CD4-positive, alpha-beta T cell treated with Interleukin-4 for 1 hour (primary cell): ENCODE results near the gene AK5.

Source experiments
- DNase-seq, 2 donors: peaks; one replicate each; pipeline ENCODE4 v3.0.0-alpha.2; 2020 to 2022

Gene AK5

DNA sequence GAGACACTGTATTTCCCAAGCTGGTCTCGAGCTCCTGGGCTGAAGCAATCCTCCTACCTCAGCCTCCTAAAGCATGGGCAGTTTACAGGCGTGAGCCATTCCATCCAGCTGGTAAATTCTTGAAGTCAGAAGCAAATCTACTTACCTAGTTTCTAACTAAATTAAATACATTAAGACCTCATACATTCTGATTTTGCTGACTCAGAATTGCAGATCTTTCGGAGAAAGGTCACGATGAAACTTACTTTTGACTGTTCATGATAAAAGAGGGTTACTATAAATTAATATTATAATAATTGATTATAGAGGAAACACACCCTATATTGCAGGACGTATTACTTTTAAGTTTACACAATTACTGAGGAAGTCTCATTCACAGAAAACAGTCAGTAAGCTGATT is 268.3 kb downstream of the AK5 start:
- no peak for DNase-seq

GRCh38 chr1:77552626-77553025 is 270.8 kb downstream of the AK5 start:
- DNase-seq = no peak

DNA sequence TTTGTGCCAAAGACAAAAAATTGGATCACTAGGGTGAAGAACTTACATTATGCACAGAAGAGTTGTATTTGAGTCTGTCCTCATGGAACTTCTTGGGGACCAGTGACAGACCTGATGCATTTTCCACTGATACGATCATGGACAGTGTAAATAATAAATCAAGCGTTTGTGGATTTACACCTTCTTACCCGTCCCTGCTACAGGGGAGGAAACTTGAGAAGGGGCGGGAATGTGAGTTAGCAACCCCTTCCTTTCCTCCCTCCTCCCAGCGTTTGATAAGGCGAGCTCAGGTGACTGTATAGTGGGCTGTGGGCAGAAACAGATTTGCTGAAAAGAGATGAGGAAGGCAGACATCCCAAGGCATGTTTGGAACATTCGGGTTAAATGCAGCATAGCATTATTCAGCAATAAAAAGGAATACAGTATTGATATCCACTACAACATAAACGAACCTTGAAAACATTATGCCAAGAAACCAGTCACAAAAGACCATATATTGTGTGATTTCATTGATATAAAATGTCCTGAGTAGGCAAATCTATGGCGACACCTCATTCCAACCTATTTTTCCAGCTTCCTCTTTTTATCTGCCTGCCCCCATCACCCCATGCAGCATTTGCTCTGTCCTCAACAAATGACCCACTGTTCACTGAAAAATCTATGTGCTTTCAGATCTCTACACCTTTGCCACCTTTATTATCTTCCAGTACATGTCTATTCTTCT is 271.9 kb downstream of the AK5 start:
- DNase-seq = no peak

- no peak for DNase-seq
Observed at GRCh38 chr1:77556045-77556444, 274.2 kb downstream of the AK5 start.

GRCh38 chr1:77557053-77557452 is 275.2 kb downstream of the AK5 start:
- DNase-seq = no peak

DNA sequence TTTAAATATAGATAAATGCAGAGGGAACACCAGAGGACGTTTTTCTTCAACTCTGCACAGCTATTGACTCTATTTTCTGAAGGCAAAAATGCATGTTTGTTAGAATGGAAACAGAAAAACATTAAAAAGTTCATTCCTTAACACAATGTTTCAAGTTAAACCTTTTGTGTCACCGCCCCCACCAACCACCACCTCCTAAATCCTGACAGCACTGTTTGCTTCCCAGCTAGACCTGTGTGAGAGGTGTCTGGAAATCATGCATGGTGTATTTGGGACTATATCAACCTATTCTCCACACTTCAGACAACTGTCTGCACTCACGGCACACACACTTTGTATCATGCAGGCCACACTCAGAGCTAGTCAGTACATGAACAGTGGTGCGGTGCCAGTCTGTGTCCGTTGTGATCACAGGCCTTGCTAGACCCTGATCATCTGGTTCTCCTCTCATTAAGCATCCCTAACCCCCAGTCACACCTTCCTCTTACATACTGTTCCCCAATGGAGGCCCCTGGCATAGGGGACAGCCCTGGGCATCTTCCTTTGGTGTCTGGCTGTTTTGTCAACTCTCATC is 276.9 kb downstream of the AK5 start:
- no peak for DNase-seq

DNA sequence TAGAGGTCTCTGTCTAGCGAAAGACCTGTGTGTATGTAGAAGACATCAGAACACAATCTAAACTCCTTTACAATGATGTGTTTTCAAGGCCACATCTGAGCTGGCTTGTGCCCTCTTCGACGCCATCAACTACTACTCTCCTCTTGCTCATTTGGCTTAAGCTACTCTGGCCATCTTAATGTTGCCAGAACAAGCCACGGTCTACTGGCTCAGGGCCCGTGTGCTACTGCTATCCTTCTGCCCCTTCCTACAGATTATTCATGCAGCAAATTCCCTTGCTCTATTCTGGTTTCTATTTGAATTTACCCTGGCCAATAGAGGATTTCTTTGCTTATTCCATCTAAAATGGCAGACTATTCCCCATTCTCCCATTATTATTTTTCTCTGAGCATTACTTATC is 278.9 kb downstream of the AK5 start:
- DNase-seq = no peak

- no peak for DNase-seq
Observed at GRCh38 chr1:77562596-77563150, 280.9 kb downstream of the AK5 start.

- DNase-seq = no peak
Observed at GRCh38 chr1:77565321-77565720, 283.5 kb downstream of the AK5 start.

GRCh38 chr1:77571642-77572041 is 289.8 kb downstream of the AK5 start:
- no peak for DNase-seq

DNA sequence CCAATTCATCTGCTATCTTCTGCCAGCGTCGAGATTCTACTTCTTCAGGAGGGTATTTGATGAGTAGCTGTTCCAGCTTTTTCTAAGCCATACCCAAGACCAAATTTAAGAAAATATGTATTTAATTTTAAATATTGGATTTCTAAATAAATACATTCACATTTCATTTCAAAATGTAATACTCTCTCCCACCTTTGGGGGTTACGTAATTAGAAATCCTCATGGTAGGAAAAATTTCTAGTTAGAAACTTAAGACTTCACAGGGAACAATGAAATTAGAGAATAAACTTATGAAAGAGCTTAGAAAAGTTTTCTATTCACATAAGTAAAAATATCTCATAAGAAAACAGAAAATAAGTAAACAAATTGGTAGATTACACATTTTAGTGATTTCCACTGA is 297.7 kb downstream of the AK5 start:
- DNase-seq = no peak

DNA sequence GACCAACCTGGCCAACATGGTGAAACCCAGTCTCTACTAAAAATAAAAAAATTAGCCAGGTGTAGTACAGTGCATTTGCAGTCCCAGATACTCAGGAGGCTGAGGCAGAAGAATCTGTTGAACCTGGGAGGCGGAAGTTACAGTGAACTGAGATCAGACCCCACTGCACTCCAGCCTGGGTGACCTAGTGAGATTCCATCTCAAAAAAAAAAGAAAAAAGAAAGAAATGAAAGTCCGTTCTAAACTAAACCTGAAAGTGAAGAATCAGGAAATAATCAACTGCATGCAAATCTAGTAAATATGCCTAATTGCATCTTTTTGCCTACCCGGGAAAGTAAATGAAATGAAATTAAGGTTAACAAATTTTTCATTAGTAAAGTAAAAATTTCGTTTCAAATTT is 301.1 kb downstream of the AK5 start:
- no peak for DNase-seq

- no peak for DNase-seq
Observed at GRCh38 chr1:77583483-77583882, 301.7 kb downstream of the AK5 start.

DNA sequence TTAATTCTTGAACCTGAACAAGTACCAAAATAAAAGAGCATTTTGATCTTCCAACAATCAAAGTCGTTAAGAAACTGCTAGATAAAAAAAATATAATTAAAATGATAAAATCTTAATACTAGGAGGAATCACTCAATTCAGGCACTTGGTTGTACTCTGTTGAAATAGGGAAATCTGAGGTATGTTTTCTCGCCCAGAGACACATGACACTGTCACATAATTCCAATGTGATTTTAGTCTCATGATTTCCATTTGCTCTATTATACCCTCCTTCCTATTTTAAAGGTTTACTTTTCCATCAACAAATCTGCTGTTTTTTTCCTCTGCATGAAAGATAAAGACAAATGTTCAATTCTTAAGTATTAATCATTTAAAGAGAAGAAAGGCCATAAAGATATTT is 303.1 kb downstream of the AK5 start:
- DNase-seq = no peak

- DNase-seq = no peak
Observed at GRCh38 chr1:77585610-77586314, 303.9 kb downstream of the AK5 start.

GRCh38 chr1:77589231-77589630 is 307.4 kb downstream of the AK5 start:
- no peak for DNase-seq

- DNase-seq = no peak
Observed at GRCh38 chr1:77590651-77591050, 308.8 kb downstream of the AK5 start.

GRCh38 chr1:77592906-77593305 is 311.1 kb downstream of the AK5 start:
- DNase-seq = no peak

DNA sequence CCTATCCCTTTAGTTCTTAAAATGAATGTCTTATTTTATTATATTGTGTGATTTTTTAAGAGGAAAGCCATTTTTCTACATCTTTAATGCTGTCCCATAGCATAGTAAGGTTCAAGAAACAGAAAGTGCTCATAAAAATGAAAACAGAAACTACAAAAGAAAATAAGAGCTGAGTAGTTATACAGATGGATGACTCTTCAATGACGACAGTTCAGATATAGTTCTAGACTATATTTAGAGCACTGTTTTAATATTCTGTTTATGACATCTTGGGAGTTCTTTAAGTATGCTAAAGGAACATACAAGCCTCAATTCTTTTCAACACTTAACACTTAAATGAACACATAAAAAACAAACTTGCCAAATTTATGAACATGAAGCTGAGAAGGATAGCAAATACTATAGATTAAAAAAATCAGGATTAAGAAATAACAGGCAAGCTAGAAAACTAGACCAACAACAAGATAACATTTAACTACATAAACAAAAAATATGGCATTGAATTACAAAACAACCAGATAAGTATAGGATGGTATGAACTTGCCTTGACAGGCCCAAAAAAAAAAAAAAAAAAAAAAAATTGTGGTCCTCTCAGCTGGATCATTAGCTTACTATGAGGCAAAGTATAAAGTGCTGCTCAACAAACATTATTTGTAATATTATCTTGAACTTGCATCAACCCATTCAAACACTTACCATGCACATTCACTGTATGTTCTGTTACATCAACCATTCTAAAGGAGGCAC is 312.7 kb downstream of the AK5 start:
- DNase-seq = no peak

DNA sequence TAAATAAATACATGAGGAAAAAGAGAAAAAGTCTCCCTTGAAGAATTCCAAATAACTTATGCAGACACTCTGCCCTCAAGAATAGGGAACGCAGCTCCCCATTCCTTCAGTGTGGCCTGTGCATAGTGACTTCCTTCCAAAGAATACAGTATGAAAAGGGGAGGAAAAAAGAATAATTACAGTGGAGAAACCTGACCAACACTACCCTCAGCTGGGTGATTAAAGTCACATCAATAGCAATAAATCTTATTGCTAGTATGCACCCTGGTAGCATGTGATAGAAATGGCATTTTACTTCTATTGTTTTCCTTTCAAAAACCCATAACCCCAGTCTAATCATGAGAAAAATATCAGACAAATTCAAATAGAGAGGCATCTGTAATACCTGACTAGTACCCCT is 315.5 kb downstream of the AK5 start:
- no peak for DNase-seq

GRCh38 chr1:77605246-77606026 is 323.6 kb downstream of the AK5 start:
- no peak for DNase-seq

DNA sequence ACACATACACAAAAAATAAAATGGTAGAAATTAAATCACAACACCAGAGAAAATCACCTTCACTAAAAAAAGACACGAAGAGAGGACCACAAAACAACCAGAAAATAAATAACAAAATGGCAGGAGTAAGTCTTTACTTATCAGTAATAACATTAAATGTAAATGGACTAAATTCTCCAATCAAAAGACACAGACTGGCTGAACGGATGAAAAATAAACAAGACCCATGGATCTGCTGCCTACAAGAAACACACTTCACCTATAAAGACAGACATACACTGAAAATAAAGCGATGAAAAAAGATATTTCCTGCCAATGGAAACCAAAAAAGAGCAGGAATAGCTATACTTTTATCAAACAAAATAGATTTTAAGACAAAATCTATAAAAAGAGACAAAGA is 327.1 kb downstream of the AK5 start:
- no peak for DNase-seq
